HCT116 (cell line): ENCODE measurements around the gene UBE2L5. TPM values are rescaled to one million over a fixed set of nuclear protein-coding genes. Genes with fewer than 3 reads are reported as not detected.

Experiments
- ATAC-seq: fragments of 200-7000 bp; cut with Tn5 transposase; 2 replicates; pipeline ENCODE4 v1.9.1; 2020; ENCODE audit warnings: mild to moderate bottlenecking, moderate library complexity
- BruUV-seq: library from RNA; stranded (reverse); fragments of 400-500 nt; replicated peaks from 2 replicates; lab custom pipeline; 2021; lab: Mats Ljungman, UMichigan
- CTCF ChIA-PET: fragments of 300-600 bp; sonication (Branson Sonifier 250); formaldehyde crosslinking; loops from one replicate; lab custom pipeline; 2021; ENCODE audit warnings: antibody characterized with exemption; lab: Charles Lee
- POLR2A ChIA-PET: fragments of 300-600, 350-600 bp; sonication (Branson Sonifier 250); formaldehyde crosslinking; loops from one replicate; lab custom pipeline; 2021; ENCODE audit warnings: antibody characterized with exemption; lab: Charles Lee
- RAD21 ChIA-PET, 2 experiments: fragments of 300-600 bp; sonication (Branson Sonifier 250); formaldehyde crosslinking; loops; one replicate each; lab custom pipeline; 2023; ENCODE audit warnings: low total read pairs in 2 of 2; ENCODE audit not compliant: uncharacterized antibody in 2 of 2, unreplicated experiment in 2 of 2, low non-redundant PET in 1 of 2; lab: Charles Lee
- DNase-seq: peaks from one replicate; pipeline ENCODE4 v3.0.0-alpha.2; 2010; ENCODE audit warnings: low read depth, low spot score
- H2AFZ ChIP-seq: fragments of 200-600 bp; shearing (Covaris generic), sonication (generic); 2 replicates; pipeline ENCODE4 v1.6.1; 2017; ENCODE audit warnings: low read depth, mixed run types, mixed read lengths, antibody characterized with exemption, low read length; ENCODE audit not compliant: poor library complexity, severe bottlenecking
- H3K27ac ChIP-seq: 2 replicates; pipeline ENCODE4 v1.5.1; 2012; ENCODE audit warnings: low read depth, low read length
- H3K27me3 ChIP-seq: fragments of 200-600 bp; sonication (generic); 2 replicates; pipeline ENCODE4 v1.6.1; 2016; ENCODE audit warnings: mixed run types, low read length, mixed read lengths; ENCODE audit not compliant: insufficient read depth
- H3K36me3 ChIP-seq, 2 experiments: fragments of 200-500 bp in 1 of 2; fragments of 200-600 bp in 1 of 2; sonication (Bioruptor generic) in 1 of 2; sonication (generic) in 1 of 2; 2 replicates each; pipeline versions ENCODE4 v1.5.1 to v1.6.1; 2014 to 2016; ENCODE audit warnings: low read length in 2 of 2, inconsistent platforms in 1 of 2, mixed read lengths in 1 of 2, mixed run types in 1 of 2; ENCODE audit not compliant: insufficient read depth in 2 of 2, control insufficient read depth in 1 of 2
- H3K4me1 ChIP-seq, 2 experiments: fragments of 200-600 bp in 1 of 2; sonication (generic) in 1 of 2; 2 replicates each; pipeline versions ENCODE4 v1.5.1 to v1.6.1; 2012 to 2017; ENCODE audit warnings: low read length in 2 of 2, inconsistent platforms in 1 of 2, mild to moderate bottlenecking in 1 of 2, mixed read lengths in 1 of 2, mixed run types in 1 of 2, moderate library complexity in 1 of 2; ENCODE audit not compliant: insufficient read depth in 2 of 2, control insufficient read depth in 1 of 2
- H3K4me2 ChIP-seq: fragments of 200-600 bp; sonication (generic); 2 replicates; pipeline ENCODE4 v1.6.1; 2017; ENCODE audit warnings: mixed run types, low read length, mixed read lengths
- H3K4me3 ChIP-seq, 2 experiments: fragments of 200-600 bp in 1 of 2; sonication (generic) in 1 of 2; replicated peaks in 1 of 2; 2 replicates each; pipeline ENCODE4 v1.5.1; 2011 to 2016; ENCODE audit warnings: low read length in 2 of 2, control low read depth in 1 of 2, low read depth in 1 of 2, mild to moderate bottlenecking in 1 of 2, mixed read lengths in 1 of 2, mixed run types in 1 of 2
- H3K79me2 ChIP-seq: fragments of 200-600 bp; sonication (generic); 2 replicates; pipeline ENCODE4 v1.6.1; 2017; ENCODE audit warnings: mild to moderate bottlenecking, mixed run types, low read length, moderate library complexity, mixed read lengths; ENCODE audit not compliant: insufficient read depth
- H3K9ac ChIP-seq: fragments of 200-600 bp; sonication (generic); 2 replicates; pipeline ENCODE4 v1.6.1; 2016; ENCODE audit warnings: low read length, mixed read lengths
- H3K9me2 ChIP-seq: fragments of 200-600 bp; sonication (generic), shearing (Covaris generic); 2 replicates; pipeline ENCODE4 v1.6.1; 2017; ENCODE audit warnings: mixed run types, mild to moderate bottlenecking, moderate library complexity; ENCODE audit not compliant: insufficient read depth
- H3K9me3 ChIP-seq, 2 experiments: fragments of 200-500 bp in 1 of 2; fragments of 200-600 bp in 1 of 2; sonication (Bioruptor generic) in 1 of 2; sonication (generic) in 1 of 2; 2 replicates each; pipeline ENCODE4 v1.6.1; 2014 to 2017; ENCODE audit warnings: low read length in 2 of 2, mixed read lengths in 2 of 2, inconsistent platforms in 1 of 2, low read depth in 1 of 2, mild to moderate bottlenecking in 1 of 2, mixed run types in 1 of 2, moderate library complexity in 1 of 2; ENCODE audit not compliant: control insufficient read depth in 1 of 2, insufficient read depth in 1 of 2
- H4K20me1 ChIP-seq: fragments of 200-600 bp; sonication (generic), shearing (Covaris generic); 2 replicates; pipeline ENCODE4 v1.6.1; 2017; ENCODE audit warnings: mixed run types, mild to moderate bottlenecking, moderate library complexity; ENCODE audit not compliant: insufficient read depth
- EGR1 ChIP-seq: IDR thresholded peaks from 2 replicates; pipeline ENCODE4 v1.6.1; 2012; ENCODE audit warnings: low read depth
- ELF1 ChIP-seq: IDR thresholded peaks from 2 replicates; pipeline ENCODE4 v1.6.1; 2012; ENCODE audit warnings: low read depth, borderline replicate concordance
- FOSL1 ChIP-seq: IDR thresholded peaks from 2 replicates; pipeline ENCODE4 v1.6.1; 2012; ENCODE audit warnings: low read depth
- JUND ChIP-seq: IDR thresholded peaks from 2 replicates; pipeline ENCODE4 v1.6.1; 2012
- MAX ChIP-seq: IDR thresholded peaks from 2 replicates; pipeline ENCODE4 v1.6.1; 2012
- POLR2A ChIP-seq: IDR thresholded peaks from 2 replicates; pipeline ENCODE4 v1.7.0; 2011; ENCODE audit warnings: borderline replicate concordance; ENCODE audit not compliant: insufficient read depth, insufficient read length; ENCODE audit errors: extremely low read depth
- RAD21 ChIP-seq: IDR thresholded peaks from 2 replicates; pipeline ENCODE4 v1.6.1; 2012; ENCODE audit warnings: low read depth, mild to moderate bottlenecking
- SP1 ChIP-seq: IDR thresholded peaks from 2 replicates; pipeline ENCODE4 v1.6.1; 2012; ENCODE audit warnings: low read depth
- SRF ChIP-seq: IDR thresholded peaks from 2 replicates; pipeline ENCODE4 v1.6.1; 2012; ENCODE audit warnings: low read depth
- YY1 ChIP-seq: IDR thresholded peaks from 2 replicates; pipeline ENCODE4 v1.6.1; 2011; ENCODE audit warnings: low read length, low read depth, moderate library complexity, mild to moderate bottlenecking; ENCODE audit not compliant: insufficient replicate concordance; ENCODE audit errors: extremely low read depth
- ZFX ChIP-seq: fragments of 450-650 bp; IDR thresholded peaks from 2 replicates; pipeline ENCODE4 v1.6.1; 2017
- ZNF274 ChIP-seq: fragments of 200-500 bp; sonication (Bioruptor generic); IDR thresholded peaks from 2 replicates; pipeline ENCODE4 v1.6.1; 2014; ENCODE audit warnings: mild to moderate bottlenecking, low read depth, low read length, inconsistent platforms
- intact Hi-C: fragments of 100-400 bp; cut with micrococcal nuclease; formaldehyde crosslinking; loops from 2 replicates; pipeline ENCODE4 v1.10.0; 2022
- total RNA-seq: library from RNA; stranded (reverse); gene quantifications from one replicate; pipeline ENCODE4 v1.2.1, GENCODE V29; 2021; ENCODE audit not compliant: unreplicated experiment

The UBE2L5 gene
- total RNA-seq, 1 experiment from 2014 or later: 0.15 TPM

GRCh38 chr13:30421093-30422053 is 920 bp upstream of the UBE2L5 start:
- no peaks in the 10 kb centered on the region for H3K36me3 ChIP-seq
- intact Hi-C loops: no loop called here
- H3K79me2 ChIP-seq: no peaks in the 10 kb centered on the region
- peak overlapping the region; percentile 98 for H3K4me2 ChIP-seq
- peak overlapping the region; percentile 93 for H3K27ac ChIP-seq
- no peaks in the 10 kb centered on the region for H3K9me3 ChIP-seq
- CTCF ChIA-PET: interaction anchor here (0.7 kb wide), 1 partner anchor 165 kb away, joined by 3 read pairs; no protein-coding TSS in a partner anchor
- ATAC-seq: peak; percentile 74
- TF ChIP-seq JUND (no peak), SP1 (no peak), YY1 (no peak), EGR1 (peak; percentile 51; the same call in 1 of the 2 replicates), ZNF274 (no peak), FOSL1 (no peak), POLR2A (peak; percentile 56), RAD21 (0 out of 2 replicates have a peak, but pooled peaks have one; percentile 2), MAX (no peak), SRF (no peak), ELF1 (no peak), ZFX (peak; percentile 53)
- no peaks in the 10 kb centered on the region for H3K9me2 ChIP-seq
- peak overlapping the region; percentile 38 to 73 for H3K4me3 ChIP-seq
- TSS peak; percentile 74 for BruUV-seq
- RAD21 ChIA-PET: interaction anchor here in 1 of 2 experiments (0.9 kb wide), 1 partner anchor 289 kb away, joined by 3 read pairs; no protein-coding TSS in a partner anchor
- H3K9ac ChIP-seq: peak overlapping the region; percentile 71
- no peaks in the 10 kb centered on the region for H4K20me1 ChIP-seq
- peaks cover 14 to 39% of the 10 kb centered on the region in 2 experiments for H3K4me1 ChIP-seq
- DNase-seq: no peak
- POLR2A ChIA-PET: interaction anchor here (0.6 to 1.3 kb wide), 7 partner anchors 10 to 126 kb away, joined by 3 read pairs; no protein-coding TSS in a partner anchor
- no peaks in the 10 kb centered on the region for H3K27me3 ChIP-seq
- H2AFZ ChIP-seq: peak overlapping the region; percentile 90
